Activated T-helper 2 cell treated with anti-CD3 and anti-CD28 coated beads, Interferon-gamma antibody, Interleukin-2, Interleukin-4, amounts not matched to agents 10 μg/mL and 5 μg/mL and 100 μg/mL, durations not matched to agents 14 hours and 24 hours and 36 hours (primary cell): ENCODE data around the gene APP. TPM values are rescaled to one million over a fixed set of nuclear protein-coding genes. Genes with fewer than 3 reads are reported as not detected.

Experiments used
- DNase-seq: peaks from one replicate; pipeline ENCODE4 v3.0.0; 2021; ENCODE audit warnings: low spot score
- H3K27ac Mint-ChIP-seq: one replicate; pipeline ENCODE4 v1.8.0; 2021; ENCODE audit warnings: mixed read lengths
- H3K27me3 Mint-ChIP-seq: one replicate; pipeline ENCODE4 v1.8.0; 2021; ENCODE audit warnings: low read depth, mixed read lengths
- H3K36me3 Mint-ChIP-seq: one replicate; pipeline ENCODE4 v1.8.0; 2021; ENCODE audit warnings: low read depth, mixed read lengths
- H3K4me1 Mint-ChIP-seq: one replicate; pipeline ENCODE4 v1.8.0; 2021; ENCODE audit warnings: low read depth, mixed read lengths
- H3K4me3 Mint-ChIP-seq: one replicate; pipeline ENCODE4 v1.8.0; 2021; ENCODE audit warnings: low read depth, mild to moderate bottlenecking, moderate library complexity, mixed read lengths
- H3K9me3 Mint-ChIP-seq: one replicate; pipeline ENCODE4 v1.8.0; 2021; ENCODE audit warnings: mixed read lengths
- intact Hi-C: fragments of 100-400 bp; cut with micrococcal nuclease; formaldehyde crosslinking; loops from one replicate; pipeline ENCODE4 v1.15.1; 2023
- total RNA-seq: library from RNA; stranded (reverse); gene quantifications from 2 replicates; pipeline ENCODE4 v1.2.3, GENCODE V29; 2022

Gene APP
- total RNA-seq, 1 donor from 2014 or later, result 86.5 TPM

- no peaks in the 10 kb centered on the region for H3K27me3 Mint-ChIP-seq
- H3K4me3 Mint-ChIP-seq, result no peak overlapping the region
- no peak overlapping the region for H3K27ac Mint-ChIP-seq
- no peaks in the 10 kb centered on the region for H3K4me1 Mint-ChIP-seq
- H3K9me3 Mint-ChIP-seq, result no peaks in the 10 kb centered on the region
- DNase-seq, result no peak
- peaks cover 2% of the 10 kb centered on the region for H3K36me3 Mint-ChIP-seq
- intact Hi-C loops, result no loop called here
These were observed 291.4 kb downstream of the APP start for GRCh38 chr21:25879203-25879602.

GRCh38 chr21:25878344-25878743 is 292.2 kb downstream of the APP start:
- no peak overlapping the region for H3K4me3 Mint-ChIP-seq
- no peaks in the 10 kb centered on the region for H3K9me3 Mint-ChIP-seq
- H3K27ac Mint-ChIP-seq, result no peak overlapping the region
- H3K36me3 Mint-ChIP-seq, result peaks cover 2% of the 10 kb centered on the region
- H3K4me1 Mint-ChIP-seq, result no peaks in the 10 kb centered on the region
- intact Hi-C loops, result no loop called here
- no peaks in the 10 kb centered on the region for H3K27me3 Mint-ChIP-seq
- DNase-seq, result no peak

GRCh38 chr21:25872271-25872670 is 298.3 kb downstream of the APP start:
- no peak overlapping the region for H3K4me3 Mint-ChIP-seq
- peaks cover 3% of the 10 kb centered on the region for H3K27me3 Mint-ChIP-seq
- intact Hi-C loops, result no loop called here
- no peaks in the 10 kb centered on the region for H3K9me3 Mint-ChIP-seq
- no peaks in the 10 kb centered on the region for H3K36me3 Mint-ChIP-seq
- no peak for DNase-seq
- no peak overlapping the region for H3K27ac Mint-ChIP-seq
- H3K4me1 Mint-ChIP-seq, result no peaks in the 10 kb centered on the region

- H3K27me3 Mint-ChIP-seq, result peaks cover 3% of the 10 kb centered on the region
- intact Hi-C loops, result no loop called here
- no peaks in the 10 kb centered on the region for H3K9me3 Mint-ChIP-seq
- no peaks in the 10 kb centered on the region for H3K4me1 Mint-ChIP-seq
- no peak for DNase-seq
- no peak overlapping the region for H3K27ac Mint-ChIP-seq
- no peak overlapping the region for H3K4me3 Mint-ChIP-seq
- H3K36me3 Mint-ChIP-seq, result no peaks in the 10 kb centered on the region
These were observed 299.0 kb downstream of the APP start for GRCh38 chr21:25871566-25871965.

GRCh38 chr21:25870084-25870483 is 300.5 kb downstream of the APP start:
- DNase-seq, result no peak
- Mint-ChIP-seq H3K27ac (no peak overlapping the region), H3K36me3 (no peaks in the 10 kb centered on the region), H3K9me3 (no peaks in the 10 kb centered on the region), H3K4me3 (no peak overlapping the region), H3K4me1 (peaks cover 8% of the 10 kb centered on the region), H3K27me3 (peaks cover 3% of the 10 kb centered on the region)
- intact Hi-C loops, result no loop called here

- H3K27ac Mint-ChIP-seq, result no peak overlapping the region
- intact Hi-C loops, result no loop called here
- DNase-seq, result no peak
- no peak overlapping the region for H3K4me3 Mint-ChIP-seq
- H3K4me1 Mint-ChIP-seq, result peaks cover 8% of the 10 kb centered on the region
- no peaks in the 10 kb centered on the region for H3K9me3 Mint-ChIP-seq
- peaks cover 10% of the 10 kb centered on the region for H3K27me3 Mint-ChIP-seq
- H3K36me3 Mint-ChIP-seq, result no peaks in the 10 kb centered on the region
These were observed 303.5 kb downstream of the APP start for GRCh38 chr21:25867061-25867460.

- Mint-ChIP-seq H3K27me3 (peaks cover 19% of the 10 kb centered on the region), H3K4me1 (peaks cover 8% of the 10 kb centered on the region)
- intact Hi-C loops, result no loop called here
These were observed 306.8 kb downstream of the APP start for GRCh38 chr21:25863747-25864146.

GRCh38 chr21:25863031-25863430 is 307.5 kb downstream of the APP start:
- Mint-ChIP-seq H3K27me3 (peaks cover 20% of the 10 kb centered on the region), H3K4me3 (no peak overlapping the region), H3K36me3 (no peaks in the 10 kb centered on the region), H3K4me1 (peaks cover 8% of the 10 kb centered on the region), H3K9me3 (no peaks in the 10 kb centered on the region), H3K27ac (no peak overlapping the region)
- DNase-seq, result no peak
- intact Hi-C loops, result no loop called here

More at GRCh38 chr21:25863747-25864146, 306.8 kb downstream of the APP start:
- H3K4me3 Mint-ChIP-seq, result no peak overlapping the region
- H3K9me3 Mint-ChIP-seq, result no peaks in the 10 kb centered on the region
- no peak for DNase-seq
- no peaks in the 10 kb centered on the region for H3K36me3 Mint-ChIP-seq
- H3K27ac Mint-ChIP-seq, result no peak overlapping the region

- Mint-ChIP-seq H3K36me3 (no peaks in the 10 kb centered on the region), H3K9me3 (no peaks in the 10 kb centered on the region)
- DNase-seq, result no peak
These were observed 308.0 kb downstream of the APP start for GRCh38 chr21:25862596-25862995.

GRCh38 chr21:25862112-25862511 is 308.5 kb downstream of the APP start:
- Mint-ChIP-seq H3K27me3 (peaks cover 16% of the 10 kb centered on the region), H3K4me3 (no peak overlapping the region), H3K27ac (no peak overlapping the region), H3K36me3 (no peaks in the 10 kb centered on the region), H3K4me1 (peaks cover 8% of the 10 kb centered on the region), H3K9me3 (no peaks in the 10 kb centered on the region)
- intact Hi-C loops, result loop anchor here (1.0 kb wide), 1 partner anchor 254 kb away; no protein-coding TSS in a partner anchor
- no peak for DNase-seq

More at GRCh38 chr21:25862596-25862995, 308.0 kb downstream of the APP start:
- Mint-ChIP-seq H3K4me3 (no peak overlapping the region), H3K4me1 (peaks cover 8% of the 10 kb centered on the region), H3K27me3 (peaks cover 20% of the 10 kb centered on the region), H3K27ac (no peak overlapping the region)
- intact Hi-C loops, result loop anchor here (1.0 kb wide), 1 partner anchor 254 kb away; no protein-coding TSS in a partner anchor

GRCh38 chr21:25859235-25859929 is 311.2 kb downstream of the APP start:
- H3K27ac Mint-ChIP-seq, result no peak overlapping the region
- H3K9me3 Mint-ChIP-seq, result no peaks in the 10 kb centered on the region
- no peak overlapping the region for H3K4me3 Mint-ChIP-seq
- no peaks in the 10 kb centered on the region for H3K4me1 Mint-ChIP-seq
- H3K36me3 Mint-ChIP-seq, result no peaks in the 10 kb centered on the region
- H3K27me3 Mint-ChIP-seq, result peaks cover 16% of the 10 kb centered on the region
- intact Hi-C loops, result no loop called here
- DNase-seq, result no peak

- Mint-ChIP-seq H3K27me3 (peaks cover 11% of the 10 kb centered on the region), H3K4me3 (no peak overlapping the region), H3K4me1 (no peaks in the 10 kb centered on the region), H3K9me3 (no peaks in the 10 kb centered on the region), H3K36me3 (no peaks in the 10 kb centered on the region), H3K27ac (no peak overlapping the region)
- intact Hi-C loops, result no loop called here
- DNase-seq, result no peak
These were observed 312.2 kb downstream of the APP start for GRCh38 chr21:25858325-25858724.

GRCh38 chr21:25857308-25858074 is 313.1 kb downstream of the APP start:
- Mint-ChIP-seq H3K9me3 (no peaks in the 10 kb centered on the region), H3K36me3 (no peaks in the 10 kb centered on the region), H3K27ac (no peak overlapping the region), H3K4me1 (no peaks in the 10 kb centered on the region), H3K27me3 (peaks cover 10% of the 10 kb centered on the region), H3K4me3 (no peak overlapping the region)
- no peak for DNase-seq
- intact Hi-C loops, result no loop called here
